ENCODE measurements around the gene CENATAC. TPM values are rescaled to one million over a fixed set of nuclear protein-coding genes. Genes with fewer than 3 reads are reported as not detected.

Gene CENATAC
- polyA plus RNA-seq, 1 donor from 2014 or later, result 70.3 TPM

GRCh38 chr11:118956847-118957469, 41.0 kb upstream of the CENATAC start:
- Histone ChIP-seq H3K79me2 (replicated peaks; ENCODE audit: insufficient read depth, low read length) (no peaks in the 10 kb centered on the region), H3K4me2 (ENCODE audit: low read length) (no peak overlapping the region), H3K27me3 (ENCODE audit: insufficient read depth, low read depth, low read length) (no peaks in the 10 kb centered on the region), H3K4me3 (ENCODE audit: low read length) (no peak overlapping the region), H3K27ac (ENCODE audit: low read length) (no peak overlapping the region), H2AFZ (ENCODE audit: low read depth, low read length) (no peak overlapping the region), H3K36me3 (ENCODE audit: insufficient read depth, low read length) (no peaks in the 10 kb centered on the region), H4K20me1 (ENCODE audit: insufficient read depth) (no peaks in the 10 kb centered on the region), H3K9me2 (ENCODE audit: insufficient read depth, low read length) (no peaks in the 10 kb centered on the region), H3F3A (ENCODE audit: insufficient read depth, low read length, poor library complexity, severe bottlenecking) (peaks cover 5% of the 10 kb centered on the region), H3K9ac (ENCODE audit: low read length) (peak overlapping the region; percentile 47), H3K9me3 (ENCODE audit: low read length) (no peaks in the 10 kb centered on the region)
- TF ChIP-seq CTCF (IDR thresholded peaks at IDR 0.05; ENCODE audit: poor library complexity, severe bottlenecking), result no peak
- no peak for TF ChIP-seq EP300 (conservative IDR thresholded peaks at IDR 0.05; ENCODE audit: poor library complexity, severe bottlenecking)
- TF ChIP-seq MXI1 (conservative IDR thresholded peaks at IDR 0.05; ENCODE audit: poor library complexity, severe bottlenecking), result no peak
- no peak for TF ChIP-seq REST (IDR thresholded peaks at IDR 0.05; ENCODE audit: borderline replicate concordance)
- no peak for TF ChIP-seq RAD21 (conservative IDR thresholded peaks at IDR 0.05)
- TF ChIP-seq TAF1 (IDR thresholded peaks at IDR 0.05; ENCODE audit: low read depth), result no peak
- TF ChIP-seq EZH2 (IDR thresholded peaks at IDR 0.05; ENCODE audit: borderline replicate concordance, insufficient read depth, low read length, poor library complexity, severe bottlenecking), result no peak
- no peak for TF ChIP-seq SMC3 (conservative IDR thresholded peaks at IDR 0.05; ENCODE audit: poor library complexity)

- Histone ChIP-seq H3K27me3 (ENCODE audit: insufficient read depth, low read depth, low read length) (no peaks in the 10 kb centered on the region), H2AFZ (ENCODE audit: low read depth, low read length) (no peak overlapping the region), H3F3A (ENCODE audit: insufficient read depth, low read length, poor library complexity, severe bottlenecking) (peaks cover 5% of the 10 kb centered on the region), H3K9me3 (ENCODE audit: low read length) (no peaks in the 10 kb centered on the region), H3K4me3 (ENCODE audit: low read length) (no peak overlapping the region), H3K79me2 (replicated peaks; ENCODE audit: insufficient read depth, low read length) (no peaks in the 10 kb centered on the region), H3K36me3 (ENCODE audit: insufficient read depth, low read length) (no peaks in the 10 kb centered on the region), H3K27ac (ENCODE audit: low read length) (no peak overlapping the region), H3K9me2 (ENCODE audit: insufficient read depth, low read length) (no peaks in the 10 kb centered on the region), H4K20me1 (ENCODE audit: insufficient read depth) (no peaks in the 10 kb centered on the region), H3K4me2 (ENCODE audit: low read length) (no peak overlapping the region), H3K9ac (ENCODE audit: low read length) (no peak overlapping the region)
- TF ChIP-seq MXI1 (conservative IDR thresholded peaks at IDR 0.05; ENCODE audit: poor library complexity, severe bottlenecking) (no peak), SMC3 (conservative IDR thresholded peaks at IDR 0.05; ENCODE audit: poor library complexity) (no peak), RAD21 (conservative IDR thresholded peaks at IDR 0.05) (no peak), TAF1 (IDR thresholded peaks at IDR 0.05; ENCODE audit: low read depth) (no peak), REST (IDR thresholded peaks at IDR 0.05; ENCODE audit: borderline replicate concordance) (no peak), EP300 (conservative IDR thresholded peaks at IDR 0.05; ENCODE audit: poor library complexity, severe bottlenecking) (no peak), POLR2AphosphoS5 (IDR thresholded peaks at IDR 0.05) (no peak), EZH2 (IDR thresholded peaks at IDR 0.05; ENCODE audit: borderline replicate concordance, insufficient read depth, low read length, poor library complexity, severe bottlenecking) (no peak), CTCF (IDR thresholded peaks at IDR 0.05; ENCODE audit: poor library complexity, severe bottlenecking) (no peak)
Measured at GRCh38 chr11:118957549-118957948, 40.4 kb upstream of the CENATAC start.

Measured in neural cell (in vitro differentiated cells).